Heart left ventricle (tissue), 16 donors: ENCODE results near the gene DSC3. TPM values are rescaled to one million over a fixed set of nuclear protein-coding genes. Genes with fewer than 3 reads are reported as not detected.

ENCODE experiments used
- ATAC-seq, 4 donors: fragments of 200-7000 bp; cut with Tn5 transposase; one replicate each; pipeline ENCODE4 v1.9.1; 2020 to 2022; ENCODE audit warnings: moderate library complexity in 4 of 4, mild to moderate bottlenecking in 3 of 4, moderate number of reproducible peaks in 1 of 4
- DNase-seq, 5 donors: peaks; one replicate each; pipeline ENCODE4 v3.0.0-alpha.2; 2020
- H3K27ac ChIP-seq, 12 donors: fragments of 200-600 bp; sonication (generic) in 4 of 12; one replicate each; pipeline versions ENCODE4 v1.5.0 to v1.8.0; 2016 to 2022; ENCODE audit warnings: mild to moderate bottlenecking in 2 of 12
- H3K27me3 ChIP-seq, 9 donors: fragments of 200-600 bp; sonication (generic) in 2 of 9; one replicate each; pipeline versions ENCODE4 v1.5.1 to v1.8.0; 2016 to 2022; ENCODE audit warnings: mild to moderate bottlenecking in 3 of 9
- H3K36me3 ChIP-seq, 9 donors: fragments of 200-600 bp; sonication (generic) in 2 of 9; one replicate each; pipeline versions ENCODE4 v1.5.0 to v1.8.0; 2018 to 2022; ENCODE audit warnings: mild to moderate bottlenecking in 2 of 9
- H3K4me1 ChIP-seq, 12 donors: fragments of 200-600 bp; sonication (generic) in 4 of 12; one replicate each; pipeline versions ENCODE4 v1.5.0 to v1.8.0; 2016 to 2022; ENCODE audit warnings: mild to moderate bottlenecking in 3 of 12
- H3K4me3 ChIP-seq, 12 donors: fragments of 200-600 bp; sonication (generic) in 4 of 12; one replicate each; pipeline versions ENCODE4 v1.5.0 to v1.8.0; 2017 to 2022; ENCODE audit warnings: mild to moderate bottlenecking in 9 of 12, moderate library complexity in 4 of 12
- H3K9me3 ChIP-seq, 12 donors: fragments of 200-600 bp; sonication (generic) in 4 of 12; one replicate each; pipeline versions ENCODE4 v1.5.0 to v1.8.0; 2016 to 2022; ENCODE audit warnings: mild to moderate bottlenecking in 1 of 12
- POLR2A ChIP-seq, 2 donors: fragments of 450-650 bp; IDR thresholded peaks; one replicate each; pipeline ENCODE4 v1.6.1; 2017; ENCODE audit warnings: antibody characterized with exemption in 2 of 2, mild to moderate bottlenecking in 2 of 2, moderate library complexity in 2 of 2
- WGBS, 4 donors: extraction: QIAGEN DNeasy Blood & Tissue Kit in 2 of 4; methylation state at CpG; one replicate each; pipeline versions ENCODE4 v1.1.5 to v1.1.7; 2013 to 2018; 5-methylcytosine and 5-hydroxymethylcytosine counted together
- intact Hi-C, 10 donors: fragments of 100-400 bp; cut with DNase I; formaldehyde crosslinking; loops; one replicate each; pipeline versions ENCODE4 v1.11.1 to v1.14.2; 2022
- polyA plus RNA-seq, 2 donors: library from polyadenylated mRNA; stranded (reverse); fragments of 200-250 nt; gene quantifications; one replicate each; pipeline ENCODE4 v1.2.3, GENCODE V29; 2013
- total RNA-seq, 9 donors: library from RNA; depleted of rRNA in 2 of 9; stranded (reverse); fragments of >200 nt in 2 of 9; fragmentation: NEBNext Ultra II Directional in 3 of 9; extraction: Animal tissue kit (Norgen Biotek cat#: 25700) in 3 of 9; gene quantifications; one replicate each; pipeline versions ENCODE4 v1.1.0 to v1.2.4, GENCODE V29; 2016 to 2023
- TF ChIP-seq, protein P1 (sequence below), 12 donors: fragments of 200-600 bp; sonication (generic) in 4 of 12; IDR thresholded peaks; one replicate each; pipeline versions ENCODE4 v1.5.0 to v1.8.0; 2018 to 2022; ENCODE audit warnings: antibody characterized with exemption in 12 of 12, mild to moderate bottlenecking in 5 of 12
- donor health status: ischemic (EF 13 %, LVEDD 7.1; RV severe dilation, severe dysfunction).
- donor health status: healthy with polysubstance abuse.
- donor health status: DM: no; HTN: yes; CAD: no.
- donor health status: DM: no; HTN: no; CAD: no.
- donor health status: ischemic (EF 25% LVEDD 6.9; RV normal size, moderate dysfunction).
- donor health status: ischemic (EF 25% LVEDD 5.7; RV mildly dilated, moderate dysfunction).
- donor health status: healthy.
- donor health status: DM: yes; HTN: yes; CAD: no.
- donor health status: ischemic (EF 35%, LVEDD 5.7; RV mildly dilated, moderate dysfunction).
- donor health status: nonischemic (EF 11% LVEDD 7.7; RV severe dilation, severe dysfunction).
- donor health status: DM: yes; HTN: yes; CAD: no.
- donor health status: PGD.
- donor health status: ischemic (EF 29% LVEDD 5.4; RV normal size, mild dysfunction).
- donor health status: nonischemic (EF 23%, LVEDD 6.1; RV moderate dilation, normal function).

Gene DSC3
- total and polyA plus RNA-seq, 11 donors, result 0.04 to 10.9 (median 0.13) TPM; not detected in 2

DNA sequence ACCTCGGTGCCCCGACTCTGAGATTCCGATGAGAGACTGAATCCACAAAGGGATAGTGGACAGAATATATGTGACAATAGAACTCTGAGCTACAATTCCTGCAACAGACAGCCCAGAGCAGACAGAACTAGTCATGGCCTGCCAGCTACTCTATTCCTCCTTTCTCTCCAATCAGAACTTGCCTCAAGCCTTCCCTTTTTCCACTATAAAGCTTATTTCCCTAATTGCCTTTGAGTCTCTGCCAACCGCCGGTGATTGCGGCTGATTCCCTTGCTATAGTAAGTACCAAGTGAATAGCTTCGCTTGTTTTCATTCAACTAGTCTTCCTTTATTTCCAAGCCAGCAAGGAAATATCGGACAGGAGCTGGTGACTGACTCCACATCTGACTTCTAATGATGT, 96.8 kb downstream of the DSC3 start:
- WGBS, 4 donors, result 81 to 87% (median 86%) methylated on average over 8 of the region's 8 CpGs
- H3K27me3 ChIP-seq, result no peaks in the 10 kb centered on the region
- ATAC-seq (no peak), DNase-seq (no peak)
- intact Hi-C loops, result no loop called here
- TF ChIP-seq, protein P1, sequence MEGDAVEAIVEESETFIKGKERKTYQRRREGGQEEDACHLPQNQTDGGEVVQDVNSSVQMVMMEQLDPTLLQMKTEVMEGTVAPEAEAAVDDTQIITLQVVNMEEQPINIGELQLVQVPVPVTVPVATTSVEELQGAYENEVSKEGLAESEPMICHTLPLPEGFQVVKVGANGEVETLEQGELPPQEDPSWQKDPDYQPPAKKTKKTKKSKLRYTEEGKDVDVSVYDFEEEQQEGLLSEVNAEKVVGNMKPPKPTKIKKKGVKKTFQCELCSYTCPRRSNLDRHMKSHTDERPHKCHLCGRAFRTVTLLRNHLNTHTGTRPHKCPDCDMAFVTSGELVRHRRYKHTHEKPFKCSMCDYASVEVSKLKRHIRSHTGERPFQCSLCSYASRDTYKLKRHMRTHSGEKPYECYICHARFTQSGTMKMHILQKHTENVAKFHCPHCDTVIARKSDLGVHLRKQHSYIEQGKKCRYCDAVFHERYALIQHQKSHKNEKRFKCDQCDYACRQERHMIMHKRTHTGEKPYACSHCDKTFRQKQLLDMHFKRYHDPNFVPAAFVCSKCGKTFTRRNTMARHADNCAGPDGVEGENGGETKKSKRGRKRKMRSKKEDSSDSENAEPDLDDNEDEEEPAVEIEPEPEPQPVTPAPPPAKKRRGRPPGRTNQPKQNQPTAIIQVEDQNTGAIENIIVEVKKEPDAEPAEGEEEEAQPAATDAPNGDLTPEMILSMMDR (IDR thresholded peaks at IDR 0.05), result no peak
- no peak for TF ChIP-seq POLR2A (IDR thresholded peaks at IDR 0.05)
- no peak overlapping the region for H3K27ac ChIP-seq
- no peaks in the 10 kb centered on the region for H3K4me1 ChIP-seq
- H3K9me3 ChIP-seq, result peaks cover 0 to 15% (median 9%) of the 10 kb centered on the region in 12 donors
- no peak overlapping the region for H3K4me3 ChIP-seq
- H3K36me3 ChIP-seq, result no peaks in the 10 kb centered on the region

DNA sequence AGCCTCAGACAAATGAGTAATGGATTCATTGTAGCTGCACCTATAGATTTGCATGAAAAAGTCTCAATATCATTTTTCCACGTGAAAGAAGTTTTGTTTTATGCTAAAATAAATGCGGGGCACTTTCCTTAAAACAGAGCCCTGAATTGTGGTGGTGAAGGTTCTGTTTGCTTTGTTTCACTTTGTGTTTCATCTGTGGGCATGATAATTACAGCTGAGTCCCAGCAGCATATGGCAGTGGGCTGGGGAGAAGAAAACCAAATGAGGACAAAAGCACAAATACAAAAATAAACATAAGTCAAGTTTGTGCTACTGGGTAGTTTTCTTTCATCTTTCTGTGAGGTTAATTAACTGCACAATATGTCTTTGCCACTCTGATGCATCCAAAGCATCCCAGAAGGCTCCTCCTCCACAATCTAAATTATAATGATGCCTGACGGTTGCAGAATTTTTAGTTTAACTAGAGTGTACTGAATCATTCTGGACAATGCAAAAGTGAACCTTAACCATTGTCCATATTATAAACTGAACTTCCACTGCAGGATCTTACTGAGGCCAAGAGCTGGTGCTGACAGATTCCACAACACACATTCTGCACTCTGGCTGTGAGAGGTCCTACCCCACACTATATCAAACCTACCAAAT, 97.6 kb downstream of the DSC3 start:
- ATAC-seq, result no peak
- no peak for DNase-seq
- TF ChIP-seq POLR2A (IDR thresholded peaks at IDR 0.05), result no peak
- TF ChIP-seq, protein P1 (IDR thresholded peaks at IDR 0.05), result no peak
- no peaks in the 10 kb centered on the region for H3K4me1 ChIP-seq
- H3K9me3 ChIP-seq, result peaks cover 0 to 22% (median 15%) of the 10 kb centered on the region in 12 donors
- H3K4me3 ChIP-seq, result no peak overlapping the region
- no peaks in the 10 kb centered on the region for H3K36me3 ChIP-seq
- no peak overlapping the region for H3K27ac ChIP-seq
- intact Hi-C loops, result no loop called here
- WGBS, 4 donors, result 78 to 84% (median 81%) methylated on average over 3 of the region's 3 CpGs
- H3K27me3 ChIP-seq, result no peaks in the 10 kb centered on the region

DNA sequence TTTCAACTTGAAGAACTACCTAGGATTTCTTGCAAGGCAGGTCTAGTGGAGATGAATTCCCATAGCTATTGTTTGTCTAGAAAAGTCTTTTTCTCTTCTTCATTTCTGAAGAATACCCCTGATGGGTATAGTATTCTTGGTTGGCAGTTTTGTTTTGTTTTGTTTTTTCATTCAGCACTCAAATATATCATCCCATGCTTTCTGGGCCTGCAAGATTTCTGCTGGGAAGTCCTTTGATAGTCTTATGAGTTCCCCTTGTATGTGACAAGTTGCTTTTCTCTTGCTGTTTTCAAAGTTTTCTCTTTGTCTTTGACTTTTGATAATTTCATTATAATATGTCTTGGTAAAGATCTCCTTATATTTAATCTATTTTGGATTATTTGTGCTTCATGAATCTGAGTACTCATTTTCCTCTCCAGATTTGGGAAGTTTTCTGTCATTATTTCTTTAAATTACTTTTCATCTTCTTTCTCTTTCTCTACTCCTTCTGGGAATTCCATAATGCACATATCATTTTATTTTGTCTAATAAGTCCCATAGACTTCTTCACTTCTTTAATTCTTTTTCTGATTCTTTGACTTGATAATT, 101.5 kb downstream of the DSC3 start:
- TF ChIP-seq, protein P1 (IDR thresholded peaks at IDR 0.05), result no peak
- no peaks in the 10 kb centered on the region for H3K36me3 ChIP-seq

More for the DNA sequence above, 101.5 kb downstream of the DSC3 start:
- no peak for DNase-seq
- no peak for ATAC-seq
- peaks cover 0 to 30% (median 15%) of the 10 kb centered on the region in 12 donors for H3K9me3 ChIP-seq
- no peak overlapping the region for H3K4me3 ChIP-seq
- no peaks in the 10 kb centered on the region for H3K4me1 ChIP-seq
- intact Hi-C loops, result no loop called here
- H3K27ac ChIP-seq, result no peak overlapping the region
- H3K27me3 ChIP-seq, result no peaks in the 10 kb centered on the region

Other genes with a start within 250 kb of the DSC3 start
- 10 to 100 TPM; 23.7 to 37.2 (median 27.6) TPM for gene DSC2, start 59.7 kb upstream of the DSC3 start, total RNA-seq
- gene DSC2, start 59.7 kb upstream of the DSC3 start, polyA plus RNA-seq, result 10 to 100 TPM in 1 of 2 donors, 1 to 10 TPM in 1; 6.3 to 12.5 TPM
- 10 to 100 TPM in 1 of 9 donors, 1 to 10 TPM in 8; 1.1 to 10.7 (median 5.3) TPM for gene DSC1, start 120.1 kb upstream of the DSC3 start, total RNA-seq
- gene DSC1, start 120.1 kb upstream of the DSC3 start, polyA plus RNA-seq, result under 1 TPM; 0.18 to 0.95 TPM